HG02870 (cell line): ENCODE results near the gene C1QTNF5.
A peak's percentile ranks its signal among the peaks of the same experiment; 100 is the strongest.

Source experiments
- ATAC-seq: cut with Tn5 transposase; IDR thresholded peaks from one replicate; pipeline ENCODE4 v1.9.1; 2021; ENCODE audit warnings: mild to moderate bottlenecking, moderate library complexity; ENCODE audit not compliant: unreplicated experiment

The C1QTNF5 gene

GRCh38 chr11:119338318-119338890 lies 2.3 kb downstream of the C1QTNF5 start:
- ATAC-seq = no peak

GRCh38 chr11:119337581-119338317 lies 2.9 kb downstream of the C1QTNF5 start:
- ATAC-seq = no peak

- no peak for ATAC-seq
Observed at GRCh38 chr11:119336744-119337469, 3.8 kb downstream of the C1QTNF5 start.

GRCh38 chr11:119335655-119336543 lies 4.8 kb downstream of the C1QTNF5 start:
- ATAC-seq = no peak

DNA sequence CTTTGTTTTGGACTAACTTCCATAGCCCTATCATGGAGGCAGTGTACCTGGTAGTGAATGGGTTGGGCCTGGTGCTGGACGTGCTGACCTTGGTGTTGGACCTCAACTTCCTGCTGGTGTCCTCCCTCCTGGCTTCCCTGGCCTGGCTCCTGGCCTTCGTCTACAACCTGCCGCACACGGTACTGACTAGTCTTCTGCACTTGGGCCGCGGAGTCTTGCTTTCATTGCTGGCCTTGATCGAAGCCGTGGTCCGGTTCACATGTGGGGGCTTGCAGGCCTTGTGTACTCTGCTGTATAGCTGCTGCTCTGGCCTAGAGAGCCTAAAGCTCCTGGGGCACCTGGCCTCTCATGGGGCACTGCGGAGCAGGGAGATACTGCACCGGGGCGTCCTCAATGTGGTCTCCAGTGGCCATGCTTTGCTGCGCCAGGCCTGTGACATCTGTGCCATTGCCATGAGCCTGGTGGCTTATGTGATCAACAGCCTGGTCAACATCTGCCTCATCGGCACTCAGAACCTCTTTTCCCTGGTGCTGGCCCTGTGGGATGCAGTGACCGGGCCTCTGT lies 5.5 kb downstream of the C1QTNF5 start:
- ATAC-seq = no peak

- peak; percentile 94 for ATAC-seq
Observed at GRCh38 chr11:119334174-119334930, 6.3 kb downstream of the C1QTNF5 start, which contains the start of gene RNF26. Gene RNF26, plus strand, starts transcription at chr11:119334527. Its CDS starts 596 bp downstream, at chr11:119335123.

- no peak for ATAC-seq
Observed at GRCh38 chr11:119332111-119332765, 8.4 kb downstream of the C1QTNF5 start.

GRCh38 chr11:119330237-119330636 lies 10.4 kb downstream of the C1QTNF5 start:
- ATAC-seq = no peak

- ATAC-seq = no peak
Observed at GRCh38 chr11:119329320-119329719, 11.4 kb downstream of the C1QTNF5 start.

DNA sequence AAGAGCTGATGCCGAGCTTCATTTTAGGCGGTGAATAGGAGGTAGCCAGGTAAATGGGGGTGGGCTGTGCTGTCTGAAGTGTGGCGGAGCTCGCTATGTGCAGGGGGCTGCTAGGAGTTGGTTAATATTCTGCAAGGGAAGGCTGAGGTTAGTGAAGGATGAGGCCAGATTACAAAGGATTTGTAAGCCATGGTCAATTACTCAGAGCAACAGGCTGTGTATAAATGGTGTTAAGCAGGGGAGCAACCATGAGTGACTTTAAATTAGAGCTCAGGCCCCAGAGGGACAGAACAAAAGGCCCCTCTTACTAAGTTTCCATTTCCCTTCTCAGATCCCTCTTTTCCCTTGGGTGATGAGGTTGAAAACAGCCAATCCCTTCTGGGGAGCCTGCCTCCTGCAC lies 16.5 kb downstream of the C1QTNF5 start:
- ATAC-seq = no peak

GRCh38 chr11:119323532-119324033 lies 17.1 kb downstream of the C1QTNF5 start:
- no peak for ATAC-seq

GRCh38 chr11:119322921-119323531 lies 17.7 kb downstream of the C1QTNF5 start:
- no peak for ATAC-seq

- ATAC-seq = no peak
Observed at GRCh38 chr11:119322360-119322739, 18.3 kb downstream of the C1QTNF5 start.

DNA sequence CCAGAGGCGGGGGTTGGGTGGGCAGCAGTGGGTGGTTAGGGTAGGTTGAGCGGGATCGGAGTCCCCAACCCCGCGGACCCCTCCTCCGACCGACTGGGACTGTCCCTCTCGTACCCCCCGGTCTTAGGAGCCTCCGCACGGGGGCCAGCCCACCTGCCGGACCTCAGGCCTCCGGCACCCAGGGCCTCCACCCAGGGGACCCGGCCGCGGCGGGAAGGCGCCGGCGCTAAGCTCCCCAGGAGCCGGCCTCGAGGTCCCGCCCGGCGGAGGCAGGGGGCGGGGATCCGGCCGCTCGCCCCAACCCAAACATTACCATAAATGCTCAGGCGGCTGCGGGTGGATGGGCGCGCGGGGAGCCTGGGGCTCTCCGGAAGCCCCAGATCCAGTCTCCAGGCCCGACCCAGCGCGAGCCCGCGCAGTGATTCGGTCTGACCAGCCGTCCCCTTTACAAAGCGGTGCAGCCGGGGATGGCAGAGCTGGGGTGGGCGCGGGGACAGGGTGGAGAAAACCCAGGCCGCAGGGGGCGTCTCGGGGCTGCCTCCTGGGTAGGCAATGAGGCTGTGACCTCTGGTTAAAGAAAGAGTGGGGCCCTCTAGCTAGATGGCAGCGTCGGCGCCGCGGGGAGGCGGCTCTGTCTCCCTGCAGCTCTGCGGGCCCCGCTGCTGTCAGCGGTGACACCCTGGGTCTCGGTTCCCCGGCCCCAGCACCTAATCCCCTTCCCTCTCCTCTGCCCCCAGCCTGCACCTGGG lies 19.7 kb downstream of the C1QTNF5 start:
- peak; percentile 50 for ATAC-seq

- ATAC-seq = no peak
Observed at GRCh38 chr11:119320240-119320775, 20.4 kb downstream of the C1QTNF5 start.

DNA sequence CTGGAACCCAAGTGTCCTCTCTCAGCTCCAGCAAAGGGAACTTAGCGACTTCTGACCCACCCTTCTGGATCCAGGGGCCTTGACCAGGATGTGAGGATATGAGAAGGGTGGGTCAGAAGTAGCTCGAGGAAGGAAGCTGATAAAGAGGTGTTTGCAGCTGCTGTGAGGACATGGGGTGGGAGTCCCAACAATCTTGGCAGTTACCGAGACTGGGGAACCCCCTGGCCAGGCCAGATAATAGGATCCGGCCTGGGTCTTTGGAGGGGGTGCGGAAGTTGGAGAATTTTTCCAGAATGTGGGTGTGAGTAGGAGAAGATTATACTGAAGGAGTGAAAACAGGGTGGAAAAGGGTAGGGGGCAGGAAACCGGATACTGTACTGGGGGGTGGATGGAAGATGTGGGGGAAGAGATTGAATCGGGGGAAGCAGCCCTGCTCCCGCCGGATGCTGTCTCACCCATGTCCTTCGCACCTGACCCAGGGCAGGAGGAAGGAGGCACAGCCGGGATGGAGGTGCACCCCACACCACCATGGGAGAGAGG lies 20.9 kb downstream of the C1QTNF5 start:
- ATAC-seq = no peak

- no peak for ATAC-seq
Observed at GRCh38 chr11:119319136-119319699, 21.5 kb downstream of the C1QTNF5 start.
